GM12878 (cell line): Measurements from ENCODE around the gene CD93. TPM values are rescaled to one million over a fixed set of nuclear protein-coding genes. Genes with fewer than 3 reads are reported as not detected.

Experiments
- ATAC-seq: fragments of 200-7000 bp; cut with Tn5 transposase; 3 replicates; pipeline ENCODE4 v1.9.1; 2020; ENCODE audit warnings: mild to moderate bottlenecking, moderate library complexity
- BruUV-seq: library from RNA; stranded (reverse); fragments of 400-500 nt; replicated peaks from 2 replicates; lab custom pipeline; 2021; lab: Mats Ljungman, UMichigan
- CTCF ChIA-PET: fragments of 300-600 bp; sonication (Branson Sonifier 250); formaldehyde crosslinking; extraction: SDS; loops from one replicate; lab custom pipeline; 2021; ENCODE audit warnings: inconsistent platforms; lab: Yijun Ruan, JAX
- POLR2A ChIA-PET: fragments of 350-600 bp; formaldehyde crosslinking; extraction: SDS; loops from one replicate; lab custom pipeline; 2021; ENCODE audit warnings: inconsistent platforms; lab: Charles Lee
- RAD21 ChIA-PET: fragments of 300-600 bp; sonication (Branson Sonifier 250); formaldehyde crosslinking; loops from one replicate; lab custom pipeline; 2023; ENCODE audit warnings: antibody characterized with exemption; ENCODE audit not compliant: unreplicated experiment; lab: Charles Lee
- SMC1A ChIA-PET: fragments of 300-600 bp; sonication (Branson Sonifier 250); formaldehyde crosslinking; loops from one replicate; lab custom pipeline; 2023; ENCODE audit not compliant: unreplicated experiment, uncharacterized antibody; lab: Charles Lee
- DNase-seq: peaks from one replicate; pipeline ENCODE4 v3.0.0-alpha.2; 2011; ENCODE audit warnings: low read depth, low spot score
- FAIRE-seq: peaks from 3 replicates; lab custom pipeline; 2011; peaks lifted over from hg19 to GRCh38; lab: Jason Lieb, UNC
- H2AFZ ChIP-seq: 2 replicates; pipeline ENCODE4 v1.6.0; 2011; ENCODE audit warnings: low read depth, low read length, control low read depth; ENCODE audit not compliant: control insufficient read depth
- H3K27ac ChIP-seq: 2 replicates; pipeline ENCODE4 v1.5.1; 2011; ENCODE audit warnings: control low read depth; ENCODE audit not compliant: control insufficient read depth, insufficient read depth
- H3K27me3 ChIP-seq, 2 experiments: replicated peaks in 1 of 2; 2 replicates each; pipeline versions ENCODE4 v1.6.0 to v1.6.1; 2011; ENCODE audit warnings: low read length in 1 of 2; ENCODE audit not compliant: control insufficient read depth in 2 of 2, insufficient read depth in 2 of 2
- H3K36me3 ChIP-seq, 2 experiments: 2 replicates each; pipeline ENCODE4 v1.5.1; 2011; ENCODE audit warnings: low read length in 1 of 2; ENCODE audit not compliant: control insufficient read depth in 2 of 2, insufficient read depth in 2 of 2
- H3K4me1 ChIP-seq: 2 replicates; pipeline ENCODE4 v1.6.1; 2011; ENCODE audit warnings: mild to moderate bottlenecking, low read length, moderate library complexity, mixed read lengths; ENCODE audit not compliant: control insufficient read depth, insufficient read depth
- H3K4me2 ChIP-seq: 2 replicates; pipeline ENCODE4 v1.6.0; 2011; ENCODE audit warnings: control low read depth; ENCODE audit not compliant: control insufficient read depth, insufficient read depth
- H3K4me3 ChIP-seq: fragments of 200-600 bp; sonication (generic); 2 replicates; pipeline ENCODE4 v1.5.1; 2016
- H3K79me2 ChIP-seq: 2 replicates; pipeline ENCODE4 v1.6.0; 2011; ENCODE audit warnings: low read length; ENCODE audit not compliant: control insufficient read depth, insufficient read depth
- H3K9ac ChIP-seq: 2 replicates; pipeline ENCODE4 v1.8.0; 2011; ENCODE audit warnings: low read length, control low read depth, mixed read lengths; ENCODE audit not compliant: control insufficient read depth, insufficient read depth
- H3K9me3 ChIP-seq: replicated peaks from 3 replicates; pipeline ENCODE4 v1.5.1; 2011; ENCODE audit warnings: mild to moderate bottlenecking, low read length; ENCODE audit not compliant: control insufficient read depth, insufficient read depth
- H4K20me1 ChIP-seq: 2 replicates; pipeline ENCODE4 v1.6.0; 2011; ENCODE audit not compliant: control insufficient read depth, insufficient read depth
- GATAD2B ChIP-seq: fragments of 450-650 bp; conservative IDR thresholded peaks from 2 replicates; pipeline ENCODE4 v1.6.1; 2017; ENCODE audit warnings: low read depth, mild to moderate bottlenecking, moderate library complexity
- JUNB ChIP-seq: IDR thresholded peaks from 2 replicates; pipeline ENCODE4 v1.6.1; 2016; ENCODE audit warnings: antibody characterized with exemption, mild to moderate bottlenecking
- MEF2B ChIP-seq: fragments of 450-650 bp; IDR thresholded peaks from 2 replicates; pipeline ENCODE4 v1.6.1; 2018; ENCODE audit warnings: mild to moderate bottlenecking, moderate library complexity; ENCODE audit not compliant: partially characterized antibody, poor library complexity, severe bottlenecking
- MLLT1 ChIP-seq: fragments of 450-650 bp; IDR thresholded peaks from 2 replicates; pipeline ENCODE4 v1.6.1; 2016; ENCODE audit warnings: mild to moderate bottlenecking
- SMARCA5 ChIP-seq: fragments of 450-650 bp; IDR thresholded peaks from 2 replicates; pipeline ENCODE4 v1.6.1; 2017; ENCODE audit warnings: mild to moderate bottlenecking
- SMC3 ChIP-seq: IDR thresholded peaks from 2 replicates; pipeline ENCODE4 v1.6.1; 2011; ENCODE audit warnings: low read length, improper control_type of control experiment, borderline replicate concordance
- ZNF687 ChIP-seq: fragments of 450-650 bp; IDR thresholded peaks from 2 replicates; pipeline ENCODE4 v1.6.1; 2017; ENCODE audit warnings: mild to moderate bottlenecking, moderate library complexity
- WGBS: methylation state at CpG from one replicate; pipeline ENCODE4 v1.1.6; 2016; ENCODE audit warnings: low lambda C conversion rate; ENCODE audit not compliant: insufficient replicate concordance, insufficient coverage; ENCODE audit errors: missing lambda C conversion rate; 5-methylcytosine and 5-hydroxymethylcytosine counted together
- in situ Hi-C: fragments of 300-500 bp; cut with MboI; formaldehyde crosslinking; loops from 9 replicates; pipeline ENCODE4 v1.14.3; 2018; ENCODE audit warnings: mixed read lengths
- intact Hi-C: fragments of 100-400 bp; cut with micrococcal nuclease; formaldehyde crosslinking; loops from one replicate; pipeline ENCODE4 v1.14.2; 2022; ENCODE audit not compliant: unreplicated experiment
- polyA plus RNA-seq, 11 experiments: library from polyadenylated mRNA; depleted of rRNA in 4 of 11; unstranded in 6 of 11; stranded (reverse) in 5 of 11; fragments of >200 nt; fragmentation: Nextera tagmentation in 4 of 11; fragmentation: Illumina TruSeq in 1 of 11; extraction: Ambion mirVana in 4 of 11; extraction: Trizol in 1 of 11; gene quantifications; 1 replicate in 1 of 11; 2 replicates in 10 of 11; pipeline versions ENCODE4 v1.2.1 to v1.2.3, GENCODE V29; 2011 to 2016; ENCODE audit warnings: inconsistent platforms in 2 of 11, missing spikeins in 2 of 11, low read depth in 1 of 11
- total RNA-seq, 4 experiments: library from RNA; depleted of rRNA in 3 of 4; stranded (reverse); fragments of >200 nt in 3 of 4; fragmentation: Illumina TruSeq in 1 of 4; extraction: Trizol in 1 of 4; gene quantifications; 2 replicates each; pipeline versions ENCODE4 v1.2.1 to v1.2.3, GENCODE V29; 2013 to 2021

CD93 gene
- total and polyA plus RNA-seq, 10 of the 15 experiments (the other 5 are each of a cell fraction or from before 2014, with no cell fraction given), result 0.20 to 2.7 (median 0.92) TPM

GRCh38 chr20:23118144-23118543 is 32.0 kb upstream of the CD93 start (continued):
- peak; percentile 55; the same call in 1 of the 2 replicates for TF ChIP-seq GATAD2B
- peak; percentile 5; the same call in 1 of the 2 replicates for TF ChIP-seq SMC3
- peak; percentile 86 for TF ChIP-seq MEF2B
- peak; percentile 52; the same call in 1 of the 2 replicates for TF ChIP-seq ZNF687
- peak; percentile 23; the same call in 1 of the 2 replicates for TF ChIP-seq JUNB

GRCh38 chr20:23117738-23118137 is 31.6 kb upstream of the CD93 start:
- no peak overlapping the region for H3K9ac ChIP-seq
- ATAC-seq (no peak; the same call in 1 of the 3 replicates), FAIRE-seq (no peak)
- CTCF ChIA-PET, result interaction anchor here (1.3 to 2.4 kb wide), 3 partner anchors 8 to 66 kb away, joined by 4 to 13 read pairs (median 5); no protein-coding TSS in a partner anchor
- no peaks in the 10 kb centered on the region for H3K36me3 ChIP-seq
- intact Hi-C loops, result no loop called here
- H3K4me2 ChIP-seq, result 0 out of 2 replicates have a peak overlapping the region, but pooled peaks have one; percentile 17
- H3K4me1 ChIP-seq, result peaks cover 27% of the 10 kb centered on the region
- TF ChIP-seq SMARCA5 (no peak), MLLT1 (0 out of 2 replicates have a peak, but pooled peaks have one; percentile 39)
- TF ChIP-seq, all 136 proteins: peak for 1
- H4K20me1 ChIP-seq, result no peaks in the 10 kb centered on the region
- 82% methylated on average over 8 of the region's 8 CpGs for WGBS
- no peak overlapping the region for H3K27ac ChIP-seq
- H3K9me3 ChIP-seq, result no peaks in the 10 kb centered on the region
- ChIA-PET POLR2A (interaction anchor here (1.0 to 1.5 kb wide), 4 partner anchors 20 to 68 kb away, joined by 3 to 5 read pairs (median 4); partner anchors contain the start of gene THBD), RAD21 (interaction anchor here (0.8 to 4.2 kb wide), 10 partner anchors 8 to 84 kb away, joined by 3 to 22 read pairs (median 6); partner anchors contain the start of gene CD93), SMC1A (interaction anchor here (0.9 to 4.1 kb wide), 12 partner anchors 8 to 81 kb away, joined by 3 to 21 read pairs (median 3); no protein-coding TSS in a partner anchor)
- BruUV-seq, result no TSS peak
- no peaks in the 10 kb centered on the region; a peak in 2 of 4 replicates for H3K27me3 ChIP-seq
- in situ Hi-C loops, result loop anchor here (5.0 kb wide), 1 partner anchor 35 kb away; no protein-coding TSS in a partner anchor
- H3K79me2 ChIP-seq, result no peaks in the 10 kb centered on the region
- H2AFZ ChIP-seq, result no peak overlapping the region; the same call in 1 of the 2 replicates
- no peak for DNase-seq
- H3K4me3 ChIP-seq, result no peak overlapping the region
